Panc1 (cell line): ENCODE data around the gene LRMDA. TPM values are rescaled to one million over a fixed set of nuclear protein-coding genes. Genes with fewer than 3 reads are reported as not detected.

ENCODE experiments used
- ATAC-seq: fragments of 200-7000 bp; cut with Tn5 transposase; 2 replicates; pipeline ENCODE4 v1.9.1; 2020; ENCODE audit warnings: mild to moderate bottlenecking, moderate library complexity
- BruUV-seq: library from RNA; stranded (reverse); fragments of 400-500 nt; replicated peaks from 2 replicates; lab custom pipeline; 2021; lab: Mats Ljungman, UMichigan
- CTCF ChIA-PET: fragments of 300-600 bp; sonication (Branson Sonifier 250); formaldehyde crosslinking; loops from one replicate; lab custom pipeline; 2022; ENCODE audit warnings: antibody characterized with exemption; lab: Charles Lee
- POLR2A ChIA-PET: fragments of 300-600 bp; sonication (Branson Sonifier 250); formaldehyde crosslinking; loops from one replicate; lab custom pipeline; 2022; ENCODE audit warnings: antibody characterized with exemption; lab: Charles Lee
- DNase-seq: peaks from one replicate; pipeline ENCODE4 v3.0.0-alpha.2; 2010; ENCODE audit warnings: low read depth, low spot score
- H3K27ac ChIP-seq: 2 replicates; pipeline ENCODE4 v1.5.1; 2011; ENCODE audit warnings: mild to moderate bottlenecking, low read length, inconsistent platforms
- H3K27me3 ChIP-seq: fragments of 200-500 bp; sonication (Bioruptor generic); 2 replicates; pipeline ENCODE4 v1.6.0; 2014; ENCODE audit warnings: low read length, inconsistent platforms; ENCODE audit not compliant: control insufficient read depth, insufficient read depth
- H3K36me3 ChIP-seq: fragments of 200-500 bp; sonication (Bioruptor generic); 2 replicates; pipeline ENCODE4 v1.5.1; 2014; ENCODE audit warnings: inconsistent platforms, mild to moderate bottlenecking, low read length, moderate library complexity; ENCODE audit not compliant: control insufficient read depth, insufficient read depth
- H3K4me1 ChIP-seq: 2 replicates; pipeline ENCODE4 v1.5.1; 2011; ENCODE audit warnings: inconsistent platforms, mild to moderate bottlenecking, low read length, moderate library complexity; ENCODE audit not compliant: control insufficient read depth, insufficient read depth
- H3K4me3 ChIP-seq, 2 experiments: 2 replicates each; pipeline ENCODE4 v1.5.1; 2011 to 2012; ENCODE audit warnings: low read depth in 2 of 2, low read length in 2 of 2, mild to moderate bottlenecking in 2 of 2, inconsistent platforms in 1 of 2, moderate library complexity in 1 of 2
- H3K9me3 ChIP-seq: fragments of 200-500 bp; sonication (Bioruptor generic); 2 replicates; pipeline ENCODE4 v1.5.1; 2014; ENCODE audit warnings: low read depth, mild to moderate bottlenecking, inconsistent platforms, low read length, moderate library complexity; ENCODE audit not compliant: control insufficient read depth, insufficient read depth
- CTCF ChIP-seq: fragments of 450-650 bp; IDR thresholded peaks from 2 replicates; pipeline ENCODE4 v1.5.1; 2017; ENCODE audit warnings: mild to moderate bottlenecking
- POLR2AphosphoS5 ChIP-seq: IDR thresholded peaks from 2 replicates; pipeline ENCODE4 v1.6.1; 2012; ENCODE audit warnings: mild to moderate bottlenecking, low read depth, low read length, moderate library complexity
- REST ChIP-seq, 2 experiments: IDR thresholded peaks; 2 replicates each; pipeline ENCODE4 v1.6.1; 2011 to 2012; ENCODE audit warnings: low read depth in 2 of 2, control low read depth in 1 of 2, low read length in 1 of 2, mild to moderate bottlenecking in 1 of 2, moderate library complexity in 1 of 2; ENCODE audit not compliant: insufficient read depth in 1 of 2
- SIN3A ChIP-seq: IDR thresholded peaks from 2 replicates; pipeline ENCODE4 v1.6.1; 2012; ENCODE audit warnings: low read depth, mild to moderate bottlenecking, low read length, moderate library complexity, borderline replicate concordance; ENCODE audit not compliant: insufficient read depth
- TCF7L2 ChIP-seq: IDR thresholded peaks from 2 replicates; pipeline ENCODE4 v1.6.1; 2011; ENCODE audit warnings: mild to moderate bottlenecking, low read depth, low read length, inconsistent platforms
- in situ Hi-C: cut with HindIII; loops from 2 replicates; pipeline ENCODE4 v1.10.0; 2016; ENCODE audit warnings: low sequenced_read_pairs, low pct_unique_long_range_greater_than_20kb
- intact Hi-C: fragments of 100-400 bp; cut with micrococcal nuclease; formaldehyde crosslinking; loops from one replicate; pipeline ENCODE4 v1.10.0; 2022; ENCODE audit not compliant: unreplicated experiment
- total RNA-seq: library from RNA; stranded (reverse); gene quantifications from one replicate; pipeline ENCODE4 v1.2.1, GENCODE V29; 2021; ENCODE audit not compliant: unreplicated experiment

Gene LRMDA
- total RNA-seq, 1 experiment from 2014 or later = 1.2 TPM

GRCh38 chr10:75806186-75806585, 374.8 kb downstream of the LRMDA start:
- no peak overlapping the region for H3K27ac ChIP-seq
- H3K9me3 ChIP-seq = no peaks in the 10 kb centered on the region
- POLR2A ChIA-PET = no interaction called here
- H3K27me3 ChIP-seq = 0 out of 2 replicates have a peak, but pooled peaks cover 2% of the 10 kb centered on the region
- H3K36me3 ChIP-seq = no peaks in the 10 kb centered on the region
- TF ChIP-seq CTCF (no peak), POLR2AphosphoS5 (no peak), TCF7L2 (no peak), REST (IDR thresholded peaks at IDR 0.05; ENCODE audit: insufficient read depth in 1 of 2, low read depth in 2 of 2, low read length in 1 of 2) (no peak), SIN3A (no peak)
- ATAC-seq (no peak), DNase-seq (no peak)
- intact Hi-C loops = no loop called here
- in situ Hi-C loops = no loop called here
- no peaks in the 10 kb centered on the region for H3K4me1 ChIP-seq
- BruUV-seq = no TSS peak
- H3K4me3 ChIP-seq = no peak overlapping the region
- CTCF ChIA-PET = no interaction called here

GRCh38 chr10:75807456-75807855, 376.0 kb downstream of the LRMDA start:
- peaks cover 5% of the 10 kb centered on the region; the same call in 1 of the 2 replicates for H3K27me3 ChIP-seq
- ChIA-PET CTCF (no interaction called here), POLR2A (no interaction called here)
- H3K36me3 ChIP-seq = no peaks in the 10 kb centered on the region
- H3K4me3 ChIP-seq = no peak overlapping the region
- H3K27ac ChIP-seq = no peak overlapping the region
- intact Hi-C loops (no loop called here), in situ Hi-C loops (no loop called here)
- BruUV-seq = no TSS peak
- no peak for ATAC-seq
- TF ChIP-seq TCF7L2 = no peak
- TF ChIP-seq SIN3A = no peak
- TF ChIP-seq REST (IDR thresholded peaks at IDR 0.05; ENCODE audit: insufficient read depth in 1 of 2, low read depth in 2 of 2, low read length in 1 of 2) = no peak
- no peak for TF ChIP-seq POLR2AphosphoS5
- TF ChIP-seq CTCF = no peak
- DNase-seq = no peak
- H3K4me1 ChIP-seq = no peaks in the 10 kb centered on the region
- H3K9me3 ChIP-seq = no peaks in the 10 kb centered on the region
